Measurements from ENCODE around the gene CD2AP.

- TF ChIP-seq POLR2A (IDR thresholded peaks at IDR 0.05; ENCODE audit: low read depth, low read length) (no peak), TAF1 (IDR thresholded peaks at IDR 0.05; ENCODE audit: low read depth, low read length) (no peak), POLR2AphosphoS5 (IDR thresholded peaks at IDR 0.05; ENCODE audit: low read depth, low read length) (no peak), PAX5 (IDR thresholded peaks at IDR 0.05; ENCODE audit: insufficient read depth, low read length, severe bottlenecking) (no peak)
Observed at GRCh38 chr6:47571488-47571887, 93.9 kb downstream of the CD2AP start.

Data from GM12891 (cell line).